ENCODE data around the gene CAMK2D.

DNA sequence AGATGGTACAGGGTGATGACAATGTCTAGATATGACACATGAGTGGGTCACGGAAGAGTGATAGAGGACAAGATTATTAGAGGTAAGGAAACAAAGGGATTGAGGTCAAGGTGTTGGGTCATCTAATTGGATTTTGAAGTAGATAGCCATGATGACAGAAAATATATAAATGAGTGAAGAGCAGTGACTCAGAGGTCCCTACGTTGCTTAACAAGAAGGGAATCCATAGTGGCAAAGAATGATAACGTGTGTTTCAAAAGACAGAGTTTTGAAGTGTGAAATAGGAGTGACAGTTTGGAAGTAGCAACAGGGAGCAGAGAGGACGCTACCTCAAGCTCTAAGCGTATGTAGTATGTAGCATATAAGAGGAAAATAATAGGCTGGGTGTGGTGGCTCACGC is 22.2 kb upstream of the CAMK2D start:
- TF ChIP-seq YY1 (IDR thresholded peaks at IDR 0.05) (no peak), EGR1 (IDR thresholded peaks at IDR 0.05; ENCODE audit: low read depth in 2 of 2) (no peak), RAD21 (IDR thresholded peaks at IDR 0.05) (no peak), RXRA (IDR thresholded peaks at IDR 0.05) (no peak), JUND (IDR thresholded peaks at IDR 0.05) (no peak)
- TF ChIP-seq, protein P1, sequence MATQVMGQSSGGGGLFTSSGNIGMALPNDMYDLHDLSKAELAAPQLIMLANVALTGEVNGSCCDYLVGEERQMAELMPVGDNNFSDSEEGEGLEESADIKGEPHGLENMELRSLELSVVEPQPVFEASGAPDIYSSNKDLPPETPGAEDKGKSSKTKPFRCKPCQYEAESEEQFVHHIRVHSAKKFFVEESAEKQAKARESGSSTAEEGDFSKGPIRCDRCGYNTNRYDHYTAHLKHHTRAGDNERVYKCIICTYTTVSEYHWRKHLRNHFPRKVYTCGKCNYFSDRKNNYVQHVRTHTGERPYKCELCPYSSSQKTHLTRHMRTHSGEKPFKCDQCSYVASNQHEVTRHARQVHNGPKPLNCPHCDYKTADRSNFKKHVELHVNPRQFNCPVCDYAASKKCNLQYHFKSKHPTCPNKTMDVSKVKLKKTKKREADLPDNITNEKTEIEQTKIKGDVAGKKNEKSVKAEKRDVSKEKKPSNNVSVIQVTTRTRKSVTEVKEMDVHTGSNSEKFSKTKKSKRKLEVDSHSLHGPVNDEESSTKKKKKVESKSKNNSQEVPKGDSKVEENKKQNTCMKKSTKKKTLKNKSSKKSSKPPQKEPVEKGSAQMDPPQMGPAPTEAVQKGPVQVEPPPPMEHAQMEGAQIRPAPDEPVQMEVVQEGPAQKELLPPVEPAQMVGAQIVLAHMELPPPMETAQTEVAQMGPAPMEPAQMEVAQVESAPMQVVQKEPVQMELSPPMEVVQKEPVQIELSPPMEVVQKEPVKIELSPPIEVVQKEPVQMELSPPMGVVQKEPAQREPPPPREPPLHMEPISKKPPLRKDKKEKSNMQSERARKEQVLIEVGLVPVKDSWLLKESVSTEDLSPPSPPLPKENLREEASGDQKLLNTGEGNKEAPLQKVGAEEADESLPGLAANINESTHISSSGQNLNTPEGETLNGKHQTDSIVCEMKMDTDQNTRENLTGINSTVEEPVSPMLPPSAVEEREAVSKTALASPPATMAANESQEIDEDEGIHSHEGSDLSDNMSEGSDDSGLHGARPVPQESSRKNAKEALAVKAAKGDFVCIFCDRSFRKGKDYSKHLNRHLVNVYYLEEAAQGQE (IDR thresholded peaks at IDR 0.05) = no peak
- TF ChIP-seq, protein P2, sequence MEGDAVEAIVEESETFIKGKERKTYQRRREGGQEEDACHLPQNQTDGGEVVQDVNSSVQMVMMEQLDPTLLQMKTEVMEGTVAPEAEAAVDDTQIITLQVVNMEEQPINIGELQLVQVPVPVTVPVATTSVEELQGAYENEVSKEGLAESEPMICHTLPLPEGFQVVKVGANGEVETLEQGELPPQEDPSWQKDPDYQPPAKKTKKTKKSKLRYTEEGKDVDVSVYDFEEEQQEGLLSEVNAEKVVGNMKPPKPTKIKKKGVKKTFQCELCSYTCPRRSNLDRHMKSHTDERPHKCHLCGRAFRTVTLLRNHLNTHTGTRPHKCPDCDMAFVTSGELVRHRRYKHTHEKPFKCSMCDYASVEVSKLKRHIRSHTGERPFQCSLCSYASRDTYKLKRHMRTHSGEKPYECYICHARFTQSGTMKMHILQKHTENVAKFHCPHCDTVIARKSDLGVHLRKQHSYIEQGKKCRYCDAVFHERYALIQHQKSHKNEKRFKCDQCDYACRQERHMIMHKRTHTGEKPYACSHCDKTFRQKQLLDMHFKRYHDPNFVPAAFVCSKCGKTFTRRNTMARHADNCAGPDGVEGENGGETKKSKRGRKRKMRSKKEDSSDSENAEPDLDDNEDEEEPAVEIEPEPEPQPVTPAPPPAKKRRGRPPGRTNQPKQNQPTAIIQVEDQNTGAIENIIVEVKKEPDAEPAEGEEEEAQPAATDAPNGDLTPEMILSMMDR (IDR thresholded peaks at IDR 0.05; ENCODE audit: low read depth, low read length, missing input control) = no peak
- TF ChIP-seq, protein P3, sequence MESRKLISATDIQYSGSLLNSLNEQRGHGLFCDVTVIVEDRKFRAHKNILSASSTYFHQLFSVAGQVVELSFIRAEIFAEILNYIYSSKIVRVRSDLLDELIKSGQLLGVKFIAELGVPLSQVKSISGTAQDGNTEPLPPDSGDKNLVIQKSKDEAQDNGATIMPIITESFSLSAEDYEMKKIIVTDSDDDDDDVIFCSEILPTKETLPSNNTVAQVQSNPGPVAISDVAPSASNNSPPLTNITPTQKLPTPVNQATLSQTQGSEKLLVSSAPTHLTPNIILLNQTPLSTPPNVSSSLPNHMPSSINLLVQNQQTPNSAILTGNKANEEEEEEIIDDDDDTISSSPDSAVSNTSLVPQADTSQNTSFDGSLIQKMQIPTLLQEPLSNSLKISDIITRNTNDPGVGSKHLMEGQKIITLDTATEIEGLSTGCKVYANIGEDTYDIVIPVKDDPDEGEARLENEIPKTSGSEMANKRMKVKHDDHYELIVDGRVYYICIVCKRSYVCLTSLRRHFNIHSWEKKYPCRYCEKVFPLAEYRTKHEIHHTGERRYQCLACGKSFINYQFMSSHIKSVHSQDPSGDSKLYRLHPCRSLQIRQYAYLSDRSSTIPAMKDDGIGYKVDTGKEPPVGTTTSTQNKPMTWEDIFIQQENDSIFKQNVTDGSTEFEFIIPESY (IDR thresholded peaks at IDR 0.05) = no peak
- TF ChIP-seq, protein P4, sequence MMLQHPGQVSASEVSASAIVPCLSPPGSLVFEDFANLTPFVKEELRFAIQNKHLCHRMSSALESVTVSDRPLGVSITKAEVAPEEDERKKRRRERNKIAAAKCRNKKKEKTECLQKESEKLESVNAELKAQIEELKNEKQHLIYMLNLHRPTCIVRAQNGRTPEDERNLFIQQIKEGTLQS (IDR thresholded peaks at IDR 0.05) = no peak
